ENCODE measurements around the gene BICRA.

- no peak for TF ChIP-seq CTCF (IDR thresholded peaks at IDR 0.05)
- TF ChIP-seq EZH2 (IDR thresholded peaks at IDR 0.05; ENCODE audit: borderline replicate concordance, insufficient read depth, low read depth, low read length, poor library complexity, severe bottlenecking), result no peak
Measured at GRCh38 chr19:47633517-47633916, 24.6 kb downstream of the BICRA start.
